GM12872 (cell line): Measurements from ENCODE around the gene TNFRSF18.

Experiments used
- TF ChIP-seq, protein P1 (sequence below): IDR thresholded peaks from 3 replicates; pipeline ENCODE4 v1.5.1; 2011; ENCODE audit warnings: low read depth, mild to moderate bottlenecking, low read length, moderate library complexity; ENCODE audit not compliant: insufficient read depth

The TNFRSF18 gene

DNA sequence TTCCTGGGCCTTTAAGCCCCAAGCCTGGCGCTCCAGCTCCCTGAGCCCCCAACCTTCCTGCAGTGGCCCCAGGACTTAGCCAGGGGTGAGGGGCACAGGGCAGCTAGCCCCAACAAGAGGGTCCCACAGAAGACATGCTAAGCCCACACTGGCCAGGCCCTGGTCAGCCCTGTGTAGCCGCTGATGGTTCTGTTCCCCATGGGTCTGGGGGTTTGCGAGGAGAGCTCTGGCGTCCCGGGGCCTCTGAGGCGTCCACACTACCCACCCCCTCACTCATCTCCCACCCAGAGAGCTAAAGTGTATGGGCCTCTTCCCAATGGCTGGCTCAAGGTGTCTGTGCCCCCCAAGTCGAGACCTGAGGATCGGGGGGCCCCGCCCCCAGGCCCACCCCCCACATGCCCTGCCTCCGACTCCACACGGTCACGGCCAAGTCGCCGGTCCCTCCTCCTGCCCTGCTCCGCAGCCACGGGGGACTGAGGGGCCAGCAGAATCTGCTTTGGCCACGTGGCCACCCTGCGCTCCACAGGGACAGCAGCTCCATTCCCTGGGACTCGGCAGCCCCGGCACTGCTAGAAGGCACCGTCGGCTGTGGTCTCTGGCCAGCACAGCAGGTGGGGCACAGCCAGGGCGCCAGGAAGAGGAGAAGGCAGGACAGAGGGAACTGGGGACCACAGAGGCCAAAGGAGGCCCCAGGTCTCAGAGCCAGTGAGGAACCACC is 7.8 kb downstream of the TNFRSF18 start:
- TF ChIP-seq, protein P1, sequence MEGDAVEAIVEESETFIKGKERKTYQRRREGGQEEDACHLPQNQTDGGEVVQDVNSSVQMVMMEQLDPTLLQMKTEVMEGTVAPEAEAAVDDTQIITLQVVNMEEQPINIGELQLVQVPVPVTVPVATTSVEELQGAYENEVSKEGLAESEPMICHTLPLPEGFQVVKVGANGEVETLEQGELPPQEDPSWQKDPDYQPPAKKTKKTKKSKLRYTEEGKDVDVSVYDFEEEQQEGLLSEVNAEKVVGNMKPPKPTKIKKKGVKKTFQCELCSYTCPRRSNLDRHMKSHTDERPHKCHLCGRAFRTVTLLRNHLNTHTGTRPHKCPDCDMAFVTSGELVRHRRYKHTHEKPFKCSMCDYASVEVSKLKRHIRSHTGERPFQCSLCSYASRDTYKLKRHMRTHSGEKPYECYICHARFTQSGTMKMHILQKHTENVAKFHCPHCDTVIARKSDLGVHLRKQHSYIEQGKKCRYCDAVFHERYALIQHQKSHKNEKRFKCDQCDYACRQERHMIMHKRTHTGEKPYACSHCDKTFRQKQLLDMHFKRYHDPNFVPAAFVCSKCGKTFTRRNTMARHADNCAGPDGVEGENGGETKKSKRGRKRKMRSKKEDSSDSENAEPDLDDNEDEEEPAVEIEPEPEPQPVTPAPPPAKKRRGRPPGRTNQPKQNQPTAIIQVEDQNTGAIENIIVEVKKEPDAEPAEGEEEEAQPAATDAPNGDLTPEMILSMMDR = no peak

DNA sequence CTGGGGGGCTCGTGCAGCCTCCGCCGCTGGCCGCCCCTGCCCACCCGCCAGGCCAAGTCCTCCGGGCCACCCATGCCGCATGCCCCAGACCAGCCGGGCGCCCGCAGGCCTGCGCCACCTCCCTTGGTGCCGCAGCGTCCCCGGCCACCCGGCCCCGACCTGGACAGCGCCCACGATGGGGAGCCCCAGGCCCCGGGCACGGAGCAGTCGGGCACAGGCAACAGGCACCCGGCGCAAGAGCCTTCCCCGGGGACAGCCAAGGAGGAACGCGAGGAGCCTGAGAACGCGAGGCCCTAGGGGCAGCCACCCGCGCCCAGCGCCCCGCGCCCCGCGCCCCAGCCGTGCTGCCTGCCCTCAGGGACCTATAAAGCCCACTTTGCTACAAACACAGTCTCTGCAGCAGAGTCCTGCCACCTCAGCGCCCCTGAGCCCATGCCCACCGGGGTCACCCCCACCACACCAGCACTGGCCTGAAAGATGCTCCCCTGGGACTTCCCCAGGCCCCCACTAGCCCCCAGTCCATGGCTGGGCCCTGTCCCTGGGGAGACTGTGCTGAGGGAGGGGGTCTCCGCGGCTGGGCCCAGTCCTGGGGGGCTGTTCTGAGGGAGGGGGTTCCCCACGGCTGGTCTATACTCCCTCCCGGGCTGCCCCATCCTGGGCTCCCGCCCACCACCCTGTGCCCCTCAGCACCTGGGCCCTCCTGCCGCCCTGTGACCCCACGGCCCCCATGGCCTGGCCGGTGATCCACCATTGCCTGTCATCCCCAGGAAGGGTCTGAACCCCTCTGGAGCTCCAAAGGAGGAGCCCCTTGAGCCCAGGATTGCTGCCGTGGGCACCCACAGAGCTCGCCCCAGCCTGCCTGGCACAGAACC is 8.6 kb downstream of the TNFRSF18 start:
- TF ChIP-seq, protein P1 = no peak

DNA sequence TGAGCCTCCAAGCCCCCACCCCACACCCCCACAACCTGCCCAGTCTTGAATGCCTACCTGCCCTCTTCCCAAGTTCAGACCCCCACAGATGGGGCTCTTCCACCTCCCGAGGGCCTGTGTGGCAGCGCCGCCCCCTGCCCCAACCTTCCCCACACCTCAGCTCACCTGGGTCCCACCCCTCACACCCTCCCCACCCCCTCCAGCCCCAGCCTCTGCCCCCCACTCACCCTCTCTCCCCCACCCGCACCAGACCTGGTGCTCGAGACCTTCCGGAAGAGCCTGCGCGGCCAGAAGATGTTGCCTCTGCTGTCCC is 9.2 kb downstream of the TNFRSF18 start:
- TF ChIP-seq, protein P1 = no peak

DNA sequence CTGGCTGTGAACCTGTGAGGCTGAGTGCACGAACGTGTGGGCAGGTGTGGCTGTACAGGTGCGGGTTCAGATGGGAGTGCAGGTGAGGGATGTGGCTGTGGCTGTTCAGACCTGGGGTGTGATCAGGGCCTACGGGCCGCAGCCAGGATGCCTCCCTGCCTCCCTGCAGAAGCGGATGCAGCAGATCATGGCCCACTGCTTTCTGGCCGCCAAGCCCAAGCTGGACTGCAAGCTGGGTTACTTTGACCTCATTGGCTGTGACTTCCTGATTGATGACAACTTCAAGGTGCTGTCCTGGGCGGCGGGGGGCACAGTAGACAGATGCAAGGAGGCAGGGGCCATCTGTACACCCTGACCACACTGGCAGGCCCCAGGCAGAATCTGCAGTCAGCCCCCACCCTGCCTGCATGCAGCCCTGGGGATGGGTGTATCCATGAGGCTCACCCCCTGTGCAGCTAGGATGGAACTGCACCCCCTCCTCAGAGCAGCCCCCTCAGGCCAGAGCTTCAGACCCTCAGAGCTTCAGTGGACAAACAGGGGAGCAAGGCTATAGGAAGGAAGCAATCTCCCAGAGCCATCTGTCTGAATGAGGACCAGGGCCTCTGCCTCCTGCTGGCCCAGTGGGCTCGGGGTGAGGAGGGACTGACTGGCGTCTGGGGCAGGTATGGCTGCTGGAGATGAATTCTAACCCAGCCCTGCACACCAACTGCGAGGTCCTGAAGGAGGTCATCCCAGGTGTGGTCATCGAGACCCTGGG is 9.8 kb downstream of the TNFRSF18 start:
- TF ChIP-seq, protein P1 = no peak

DNA sequence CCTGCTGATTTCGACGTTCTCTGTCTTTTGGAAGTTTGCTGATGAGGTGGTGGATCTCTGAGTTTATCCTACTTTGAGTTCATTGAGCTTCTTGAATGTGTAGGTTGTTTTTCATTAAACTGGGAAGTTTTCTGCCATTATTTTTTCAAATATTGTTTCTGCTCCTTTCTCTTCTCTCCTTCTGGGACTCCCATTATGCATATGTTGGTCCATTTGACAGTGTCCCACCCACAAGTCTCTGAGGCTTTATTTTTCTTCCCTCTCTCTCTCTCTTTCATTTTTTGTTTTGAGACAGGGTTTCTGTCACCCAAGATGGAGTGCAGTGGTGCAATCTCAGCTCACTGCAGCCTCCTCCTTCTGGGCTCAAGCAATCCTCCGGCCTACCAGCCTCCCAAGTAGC is 11.7 kb downstream of the TNFRSF18 start:
- TF ChIP-seq, protein P1 = no peak

DNA sequence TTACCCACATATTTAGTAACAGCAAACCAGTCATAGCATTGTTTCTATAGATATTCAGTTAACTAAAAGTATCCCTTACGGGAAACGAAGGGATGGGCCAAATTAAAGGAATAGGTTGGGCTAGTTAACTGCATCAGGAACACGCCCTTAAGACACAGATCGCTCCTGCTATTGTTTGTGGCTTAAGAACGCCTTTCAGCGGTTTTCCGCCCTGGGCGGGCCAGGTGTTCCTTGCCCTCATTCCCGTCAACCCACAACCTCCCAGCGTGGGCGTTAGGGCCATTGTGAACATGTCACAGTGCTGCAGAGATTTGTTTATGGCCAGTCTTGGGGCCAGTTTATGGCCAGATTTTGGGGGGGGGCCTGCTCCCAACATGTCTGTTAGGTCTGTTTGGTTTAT is 14.7 kb downstream of the TNFRSF18 start:
- TF ChIP-seq, protein P1 = no peak

DNA sequence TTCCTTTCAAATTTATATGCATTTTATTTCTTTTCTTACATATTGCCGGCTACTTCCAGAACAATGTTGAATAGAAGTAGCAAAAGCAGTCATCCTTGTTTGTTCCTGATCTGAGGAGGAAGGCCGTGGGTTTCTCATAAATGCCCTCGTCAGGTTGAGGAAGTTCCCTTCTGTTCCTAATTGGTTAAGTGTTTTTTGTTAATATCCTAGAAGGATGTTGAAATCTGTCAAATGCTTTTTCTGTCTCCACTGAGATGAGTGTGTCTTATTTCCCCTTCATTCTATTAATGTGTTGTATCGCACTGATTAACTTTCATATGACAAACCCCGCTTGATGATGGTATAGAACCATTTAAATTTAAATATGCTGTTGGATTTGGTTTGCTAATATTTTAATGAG is 17.3 kb downstream of the TNFRSF18 start:
- TF ChIP-seq, protein P1 = no peak
